Right ventricle myocardium superior (tissue), 1 donor: ENCODE data around the gene GSK3A. TPM values are rescaled to one million over a fixed set of nuclear protein-coding genes. Genes with fewer than 3 reads are reported as not detected.

Source experiments
- ATAC-seq: fragments of 200-7000 bp; cut with Tn5 transposase; one replicate; pipeline ENCODE4 v1.9.1; 2020; ENCODE audit warnings: mild to moderate bottlenecking; ENCODE audit not compliant: poor library complexity
- DNase-seq: peaks from one replicate; pipeline ENCODE4 v3.0.0-alpha.2; 2020
- intact Hi-C: fragments of 100-400 bp; cut with DNase I; formaldehyde crosslinking; loops from one replicate; pipeline ENCODE4 v1.11.2; 2022
- total RNA-seq: library from RNA; stranded (reverse); fragmentation: NEBNext Ultra II Directional; extraction: Animal tissue kit (Norgen Biotek cat#: 25700); gene quantifications from one replicate; pipeline ENCODE4 v1.2.1, GENCODE V29; 2021
- donor health status: DM: no; HTN: yes; CAD: no; lungs with severe emphysema.

The GSK3A gene
- total RNA-seq, 1 donor from 2014 or later, result 35.6 TPM

- ATAC-seq, result no peak
- intact Hi-C loops, result no loop called here
- DNase-seq, result no peak
These were observed 2.7 kb downstream of the GSK3A start for GRCh38 chr19:42239544-42240220.

GRCh38 chr19:42235181-42235580 is 7.2 kb downstream of the GSK3A start:
- DNase-seq, result no peak
- intact Hi-C loops, result no loop called here
- no peak for ATAC-seq

DNA sequence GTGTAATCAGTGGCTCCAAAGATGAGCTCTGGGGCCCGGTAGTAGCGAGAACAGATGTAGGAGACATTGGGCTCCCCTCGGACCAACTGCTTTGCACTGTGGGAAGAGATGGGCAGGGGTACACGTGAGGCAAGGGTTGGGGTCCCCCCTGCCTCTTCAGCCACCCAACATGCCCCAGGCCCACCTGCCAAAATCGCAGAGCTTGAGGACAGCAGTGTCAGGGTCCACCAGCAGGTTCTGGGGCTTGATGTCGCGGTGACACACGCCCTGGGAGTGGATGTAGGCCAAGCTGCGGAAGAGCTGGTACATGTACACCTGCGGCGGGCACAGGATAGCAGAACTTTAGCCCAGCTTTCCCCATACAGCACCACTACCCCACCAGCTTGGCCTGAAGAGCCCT is 8.0 kb downstream of the GSK3A start:
- DNase-seq (no peak), ATAC-seq (no peak)
- intact Hi-C loops, result no loop called here

- ATAC-seq, result no peak
- no peak for DNase-seq
These were observed 8.6 kb downstream of the GSK3A start for GRCh38 chr19:42233678-42234292.

GRCh38 chr19:42233106-42233505 is 9.3 kb downstream of the GSK3A start:
- DNase-seq, result no peak
- ATAC-seq, result no peak
- intact Hi-C loops, result no loop called here

More at GRCh38 chr19:42233678-42234292, 8.6 kb downstream of the GSK3A start:
- intact Hi-C loops, result no loop called here

- DNase-seq (no peak), ATAC-seq (no peak)
- intact Hi-C loops, result no loop called here
These were observed 10.0 kb downstream of the GSK3A start for GRCh38 chr19:42232435-42232834.

- intact Hi-C loops, result no loop called here
- ATAC-seq (no peak), DNase-seq (peak; percentile 9)
These were observed 11.8 kb downstream of the GSK3A start for GRCh38 chr19:42230571-42230970.

DNA sequence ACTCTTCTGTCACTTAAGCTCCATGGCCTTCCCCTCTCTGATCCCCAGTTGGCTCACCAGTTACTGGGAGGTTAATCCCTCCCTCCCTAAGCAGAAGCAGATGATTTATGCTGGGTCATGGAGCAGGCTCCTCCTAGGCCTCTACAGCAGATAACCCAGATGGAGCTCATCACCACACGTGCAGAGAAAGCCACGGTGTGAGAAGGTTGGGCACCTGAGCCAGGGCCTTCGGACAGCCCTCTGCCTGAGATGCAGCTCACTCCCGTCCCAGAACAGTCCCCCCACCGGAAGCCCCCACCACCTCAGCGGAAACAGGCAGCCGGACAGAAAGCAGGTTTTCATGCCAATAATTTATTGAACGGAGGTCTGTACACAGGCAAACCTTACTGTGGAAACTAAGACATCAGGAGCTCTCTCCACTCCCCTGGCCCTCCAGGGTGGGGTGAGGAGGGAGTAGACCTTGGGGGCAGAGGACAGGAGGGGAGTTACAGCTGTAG is 12.5 kb downstream of the GSK3A start:
- intact Hi-C loops, result no loop called here
- ATAC-seq (no peak), DNase-seq (peak; percentile 27)

DNA sequence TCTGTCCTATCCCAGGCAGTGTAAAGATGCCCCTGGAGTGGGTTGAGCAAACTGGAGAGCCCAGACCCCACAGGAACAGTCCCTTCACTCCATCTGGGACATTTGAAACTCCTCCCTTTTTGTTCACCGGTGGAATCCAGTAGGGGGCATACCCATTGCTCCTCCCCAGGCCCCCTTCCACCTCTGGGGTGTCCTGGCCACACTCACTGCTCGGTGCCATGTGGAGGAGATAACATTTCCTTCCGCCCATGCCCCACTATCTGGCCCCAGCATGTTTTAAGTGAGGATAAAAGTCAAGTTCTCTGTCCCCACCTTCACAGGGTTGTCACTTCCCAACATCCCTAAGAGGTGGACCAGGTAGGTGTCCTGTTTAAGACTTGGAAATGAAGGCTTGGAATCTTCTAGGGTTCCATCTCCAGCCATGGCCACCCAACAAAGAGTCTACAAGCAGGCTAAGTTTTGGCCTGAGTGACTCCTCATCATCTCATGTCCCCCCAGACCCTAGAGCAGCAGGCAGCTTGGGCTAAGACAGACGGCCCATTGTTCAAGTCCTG is 13.0 kb downstream of the GSK3A start:
- DNase-seq (peak; percentile 5), ATAC-seq (no peak)
- intact Hi-C loops, result no loop called here

GRCh38 chr19:42228641-42229040 is 13.8 kb downstream of the GSK3A start:
- ATAC-seq, result no peak
- intact Hi-C loops, result no loop called here
- DNase-seq, result no peak

GRCh38 chr19:42226886-42227285 is 15.5 kb downstream of the GSK3A start:
- no peak for ATAC-seq
- intact Hi-C loops, result no loop called here

DNA sequence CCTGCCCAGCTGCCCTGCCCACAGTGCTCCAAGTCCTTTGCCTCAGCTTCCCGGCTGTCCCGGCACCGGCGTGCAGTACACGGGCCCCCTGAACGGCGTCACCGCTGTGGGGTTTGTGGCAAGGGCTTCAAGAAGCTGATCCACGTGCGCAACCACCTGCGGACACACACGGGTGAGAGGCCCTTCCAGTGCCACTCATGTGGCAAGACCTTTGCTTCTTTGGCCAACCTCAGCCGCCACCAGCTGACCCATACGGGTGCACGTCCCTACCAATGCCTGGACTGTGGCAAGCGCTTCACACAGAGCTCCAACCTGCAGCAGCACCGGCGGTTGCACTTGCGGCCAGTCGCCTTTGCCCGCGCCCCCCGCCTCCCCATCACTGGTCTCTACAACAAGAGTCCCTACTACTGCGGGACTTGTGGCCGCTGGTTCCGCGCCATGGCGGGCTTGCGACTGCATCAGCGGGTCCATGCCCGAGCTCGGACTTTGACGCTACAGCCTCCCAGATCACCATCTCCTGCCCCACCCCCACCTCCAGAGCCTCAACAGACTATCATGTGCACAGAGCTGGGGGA is 16.6 kb downstream of the GSK3A start:
- intact Hi-C loops, result no loop called here
- ATAC-seq (no peak), DNase-seq (no peak)

More at GRCh38 chr19:42226886-42227285, 15.5 kb downstream of the GSK3A start:
- no peak for DNase-seq

GRCh38 chr19:42224940-42225717 is 17.3 kb downstream of the GSK3A start:
- ATAC-seq, result no peak
- intact Hi-C loops, result no loop called here
- peak; percentile 37 for DNase-seq

DNA sequence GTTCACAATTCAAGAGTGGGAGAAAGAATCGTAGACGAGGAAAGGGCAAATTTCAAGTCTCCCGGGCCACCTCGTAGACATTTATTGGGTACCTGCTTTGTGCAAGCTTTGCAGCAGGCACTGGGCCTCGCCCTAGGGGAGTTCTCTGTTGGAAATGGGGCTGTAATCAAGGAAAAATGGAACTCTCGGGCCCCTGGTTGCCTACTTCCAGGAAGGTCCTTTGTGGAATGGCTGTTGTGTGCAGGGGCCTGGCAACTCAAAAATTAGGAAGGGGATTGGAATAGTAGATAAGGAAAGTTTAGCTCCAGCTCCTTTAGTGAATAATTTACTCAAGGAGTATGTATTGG is 21.7 kb downstream of the GSK3A start:
- DNase-seq, result peak; percentile 20
- intact Hi-C loops, result no loop called here
- no peak for ATAC-seq

- DNase-seq, result peak; percentile 99
- intact Hi-C loops, result no loop called here
- peak; percentile 91 for ATAC-seq
These were observed 22.3 kb downstream of the GSK3A start, which contains the start of gene ZNF526 for GRCh38 chr19:42219812-42220750. ZNF526 (plus strand) TSS chr19:42220312; CDS start chr19:42224404, 4,092 bp downstream.

DNA sequence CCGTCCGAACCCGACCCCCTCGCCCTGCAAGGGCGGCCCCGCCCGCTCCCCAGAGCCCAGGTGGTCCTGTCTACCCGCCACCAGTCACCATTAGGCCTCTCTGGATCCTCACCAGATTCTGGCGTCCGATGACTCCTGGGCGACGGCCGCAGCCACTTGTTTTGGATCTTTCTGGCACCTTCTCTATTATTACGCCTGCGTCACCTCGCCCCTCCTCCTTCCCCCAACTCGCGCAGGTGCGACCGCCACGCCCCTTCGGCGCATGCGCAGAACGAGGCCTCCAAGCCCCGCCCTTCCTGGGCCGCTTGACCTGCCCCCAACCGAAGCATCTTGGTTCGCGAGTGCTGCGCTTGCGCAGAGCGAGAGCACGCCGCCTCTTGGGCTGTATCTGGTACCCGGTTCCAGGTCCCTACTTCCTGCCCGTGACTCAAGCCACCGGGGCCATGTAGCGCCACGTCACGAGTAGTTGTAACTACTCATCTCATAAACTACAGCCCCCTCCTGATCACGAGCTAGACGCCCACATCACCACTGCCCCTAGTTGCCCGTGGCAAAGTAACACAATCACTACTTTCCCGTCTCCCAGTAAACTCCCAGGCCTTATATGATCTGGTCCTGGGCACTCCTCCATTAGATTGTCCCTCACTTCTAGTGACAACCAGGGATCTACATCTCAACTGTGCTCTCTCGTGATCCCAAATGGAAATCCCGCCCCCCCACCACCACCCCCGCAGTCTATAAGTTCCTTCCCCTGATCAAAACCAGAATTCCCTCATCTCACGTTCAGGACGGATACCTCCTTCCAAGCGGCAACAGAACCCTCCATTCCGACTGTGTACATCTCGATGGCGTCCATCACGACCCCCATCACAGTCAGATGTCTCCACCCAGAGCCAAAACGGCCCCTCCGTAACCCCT is 24.6 kb downstream of the GSK3A start, which contains the start of gene DEDD2:
DEDD2 (minus strand) TSS at position 158 of the 918 bp plus-strand sequence. CDS start 670 bp downstream, outside the sequence.
- DNase-seq (peak; percentile 98), ATAC-seq (peak; percentile 86)
- intact Hi-C loops, result no loop called here
